Progenitor cell of endocrine pancreas (in vitro differentiated cells): ENCODE data around the gene MCAM. TPM values are rescaled to one million over a fixed set of nuclear protein-coding genes. Genes with fewer than 3 reads are reported as not detected.

Experiments
- DNase-seq: peaks from one replicate; pipeline ENCODE4 v3.0.0; 2021; ENCODE audit warnings: low spot score; ENCODE audit not compliant: unreplicated experiment
- H3K27ac Mint-ChIP-seq: 2 replicates; pipeline ENCODE4 v1.8.0; 2021; ENCODE audit warnings: mild to moderate bottlenecking, moderate library complexity, mixed read lengths
- H3K27me3 Mint-ChIP-seq: 2 replicates; pipeline ENCODE4 v1.8.0; 2021; ENCODE audit warnings: mixed read lengths
- H3K36me3 Mint-ChIP-seq: 2 replicates; pipeline ENCODE4 v1.8.0; 2022; ENCODE audit warnings: mixed read lengths; ENCODE audit not compliant: insufficient read depth
- H3K4me1 Mint-ChIP-seq: 2 replicates; pipeline ENCODE4 v1.8.0; 2021; ENCODE audit warnings: low read depth, mixed read lengths
- H3K4me3 Mint-ChIP-seq: 2 replicates; pipeline ENCODE4 v1.8.0; 2021; ENCODE audit warnings: low read depth, mild to moderate bottlenecking, moderate library complexity, mixed read lengths
- H3K9me3 Mint-ChIP-seq: 2 replicates; pipeline ENCODE4 v1.8.0; 2021; ENCODE audit warnings: low read depth, mixed read lengths
- CTCF ChIP-seq: fragments of 200-600 bp; sonication (generic); IDR thresholded peaks from one replicate; pipeline ENCODE4 v1.5.0; 2021; ENCODE audit warnings: antibody characterized with exemption, mild to moderate bottlenecking; ENCODE audit not compliant: unreplicated experiment
- total RNA-seq: library from RNA; stranded (reverse); gene quantifications from 2 replicates; pipeline ENCODE4 v1.2.1, GENCODE V29; 2021

The MCAM gene
- total RNA-seq, 1 donor from 2014 or later, result 12.7 TPM

- no peak for DNase-seq
- Mint-ChIP-seq H3K9me3 (no peaks in the 10 kb centered on the region), H3K36me3 (peaks cover 22% of the 10 kb centered on the region), H3K4me3 (no peak overlapping the region), H3K27me3 (no peaks in the 10 kb centered on the region), H3K27ac (no peak overlapping the region), H3K4me1 (no peaks in the 10 kb centered on the region)
- no peak for TF ChIP-seq CTCF
Measured at GRCh38 chr11:119303227-119303718, 13.7 kb downstream of the MCAM start.

- DNase-seq, result no peak
- Mint-ChIP-seq H3K36me3 (peaks cover 27% of the 10 kb centered on the region), H3K4me3 (no peak overlapping the region), H3K9me3 (no peaks in the 10 kb centered on the region), H3K27ac (no peak overlapping the region), H3K27me3 (no peaks in the 10 kb centered on the region), H3K4me1 (no peaks in the 10 kb centered on the region)
- TF ChIP-seq CTCF, result no peak
Measured at GRCh38 chr11:119300198-119300964, 16.5 kb downstream of the MCAM start.

- Mint-ChIP-seq H3K4me3 (no peak overlapping the region), H3K27me3 (no peaks in the 10 kb centered on the region), H3K4me1 (no peaks in the 10 kb centered on the region), H3K9me3 (no peaks in the 10 kb centered on the region), H3K36me3 (peaks cover 25% of the 10 kb centered on the region), H3K27ac (no peak overlapping the region)
- DNase-seq, result no peak
- TF ChIP-seq CTCF, result no peak
Measured at GRCh38 chr11:119299416-119299815, 17.5 kb downstream of the MCAM start.

GRCh38 chr11:119298726-119299125 lies 18.2 kb downstream of the MCAM start:
- no peak for DNase-seq
- Mint-ChIP-seq H3K27ac (no peak overlapping the region), H3K36me3 (peaks cover 24% of the 10 kb centered on the region), H3K4me3 (no peak overlapping the region), H3K4me1 (no peaks in the 10 kb centered on the region), H3K27me3 (no peaks in the 10 kb centered on the region), H3K9me3 (no peaks in the 10 kb centered on the region)
- no peak for TF ChIP-seq CTCF

GRCh38 chr11:119297938-119298337 lies 19.0 kb downstream of the MCAM start:
- Mint-ChIP-seq H3K9me3 (no peaks in the 10 kb centered on the region), H3K4me1 (no peaks in the 10 kb centered on the region), H3K36me3 (peaks cover 23% of the 10 kb centered on the region), H3K27me3 (no peaks in the 10 kb centered on the region), H3K4me3 (no peak overlapping the region), H3K27ac (no peak overlapping the region)
- TF ChIP-seq CTCF, result no peak
- no peak for DNase-seq
